CD14-positive monocyte (primary cell): ENCODE measurements around the gene GCNT1. TPM values are rescaled to one million over a fixed set of nuclear protein-coding genes. Genes with fewer than 3 reads are reported as not detected.

Experiments
- DNase-seq, 3 donors: peaks; one replicate each; pipeline ENCODE4 v3.0.0-alpha.2; 2011 to 2022
- H2AFZ ChIP-seq: 2 replicates; pipeline ENCODE4 v1.6.0; 2012; ENCODE audit warnings: mild to moderate bottlenecking, low read depth, low read length, inconsistent platforms; ENCODE audit not compliant: insufficient read depth, poor library complexity, severe bottlenecking
- H3K27ac ChIP-seq, 2 donors: 1 replicate in 1 of 2; 2 replicates in 1 of 2; pipeline ENCODE4 v1.5.1; 2012 to 2013; ENCODE audit warnings: low read length in 2 of 2, control low read depth in 1 of 2, inconsistent platforms in 1 of 2, low read depth in 1 of 2, mild to moderate bottlenecking in 1 of 2
- H3K27me3 ChIP-seq, 2 donors: one replicate each; pipeline versions ENCODE4 v1.6.0 to v1.6.1; 2011 to 2013; ENCODE audit warnings: low read length in 2 of 2; ENCODE audit not compliant: control insufficient read depth in 2 of 2, insufficient read depth in 2 of 2
- H3K36me3 ChIP-seq, 2 donors: replicated peaks in 1 of 2; 1 replicate in 1 of 2; 2 replicates in 1 of 2; pipeline versions ENCODE4 v1.5.1 to v1.6.1; 2012 to 2013; ENCODE audit warnings: low read length in 2 of 2, control low read depth in 1 of 2, inconsistent platforms in 1 of 2, mild to moderate bottlenecking in 1 of 2; ENCODE audit not compliant: insufficient read depth in 2 of 2, control insufficient read depth in 1 of 2
- H3K4me1 ChIP-seq, 2 donors: 1 replicate in 1 of 2; 2 replicates in 1 of 2; pipeline versions ENCODE4 v1.5.1 to v1.6.1; 2012 to 2013; ENCODE audit warnings: low read length in 2 of 2, control low read depth in 1 of 2, inconsistent platforms in 1 of 2, mild to moderate bottlenecking in 1 of 2, moderate library complexity in 1 of 2; ENCODE audit not compliant: insufficient read depth in 2 of 2, control insufficient read depth in 1 of 2
- H3K4me2 ChIP-seq: replicated peaks from 2 replicates; pipeline ENCODE3; 2012; ENCODE audit warnings: low read length, moderate library complexity, mild to moderate bottlenecking; ENCODE audit not compliant: poor library complexity, severe bottlenecking; ENCODE audit errors: extremely low read depth
- H3K4me3 ChIP-seq, 3 experiments: fragments of 200-600 bp in 1 of 3; sonication (generic) in 1 of 3; replicated peaks in 1 of 3; 1 replicate in 2 of 3; 2 replicates in 1 of 3; pipeline ENCODE4 v1.5.1; 2011 to 2013; ENCODE audit warnings: low read length in 3 of 3, mild to moderate bottlenecking in 3 of 3, control low read depth in 2 of 3, low read depth in 2 of 3, inconsistent platforms in 1 of 3, moderate library complexity in 1 of 3
- H3K79me2 ChIP-seq: 2 replicates; pipeline ENCODE4 v1.6.0; 2012; ENCODE audit warnings: mild to moderate bottlenecking, control low read depth, inconsistent platforms, low read length, moderate library complexity; ENCODE audit not compliant: insufficient read depth
- H3K9ac ChIP-seq: 2 replicates; pipeline ENCODE4 v1.6.0; 2017; ENCODE audit warnings: low read length, mild to moderate bottlenecking; ENCODE audit not compliant: insufficient read depth, poor library complexity, severe bottlenecking
- H3K9me3 ChIP-seq, 2 donors: replicated peaks in 1 of 2; 1 replicate in 1 of 2; 2 replicates in 1 of 2; pipeline versions ENCODE4 v1.5.1 to v1.6.1; 2012 to 2013; ENCODE audit warnings: low read length in 2 of 2, control low read depth in 1 of 2; ENCODE audit not compliant: control insufficient read depth in 1 of 2, insufficient read depth in 1 of 2
- H4K20me1 ChIP-seq: 2 replicates; pipeline ENCODE4 v1.6.0; 2012; ENCODE audit warnings: mild to moderate bottlenecking, low read length, control low read depth, moderate library complexity; ENCODE audit not compliant: insufficient read depth
- H3K27ac Mint-ChIP-seq, 7 donors: one replicate each; pipeline ENCODE4 v1.8.0; 2020; ENCODE audit warnings: mild to moderate bottlenecking in 7 of 7, mixed read lengths in 7 of 7, moderate library complexity in 6 of 7, inconsistent platforms in 2 of 7
- H3K27me3 Mint-ChIP-seq, 3 donors: one replicate each; pipeline ENCODE4 v1.8.0; 2021 to 2022; ENCODE audit warnings: low read depth in 3 of 3, mild to moderate bottlenecking in 3 of 3, mixed read lengths in 3 of 3, moderate library complexity in 3 of 3, inconsistent platforms in 1 of 3
- H3K36me3 Mint-ChIP-seq, 2 donors: one replicate each; pipeline ENCODE4 v1.8.0; 2020; ENCODE audit warnings: mixed read lengths in 2 of 2, inconsistent platforms in 1 of 2, mild to moderate bottlenecking in 1 of 2
- H3K4me1 Mint-ChIP-seq: one replicate; pipeline ENCODE4 v1.8.0; 2020; ENCODE audit warnings: mild to moderate bottlenecking, mixed read lengths
- H3K4me3 Mint-ChIP-seq, 2 donors: one replicate each; pipeline ENCODE4 v1.8.0; 2020; ENCODE audit warnings: mild to moderate bottlenecking in 2 of 2, mixed read lengths in 2 of 2, moderate library complexity in 1 of 2
- H3K9me3 Mint-ChIP-seq, 7 donors: one replicate each; pipeline ENCODE4 v1.8.0; 2020 to 2022; ENCODE audit warnings: mixed read lengths in 7 of 7, mild to moderate bottlenecking in 6 of 7, moderate library complexity in 6 of 7, inconsistent platforms in 2 of 7
- WGBS: methylation state at CpG from one replicate; pipeline ENCODE4 v1.1.5; 2013; ENCODE audit warnings: missing lambda C conversion rate; ENCODE audit not compliant: insufficient coverage; 5-methylcytosine and 5-hydroxymethylcytosine counted together
- intact Hi-C, 2 donors: fragments of 100-400 bp; cut with micrococcal nuclease; formaldehyde crosslinking; loops; one replicate each; pipeline versions ENCODE4 v1.15.0 to v1.15.1; 2023
- polyA plus RNA-seq, 3 donors: library from polyadenylated mRNA; depleted of rRNA in 1 of 3; unstranded in 2 of 3; stranded (reverse) in 1 of 3; fragments of 300-500 nt in 2 of 3; fragments of >200 nt in 1 of 3; fragmentation: Illumina TruSeq in 2 of 3; gene quantifications; 1 replicate in 2 of 3; 2 replicates in 1 of 3; pipeline ENCODE4 v1.2.3, GENCODE V29; 2012 to 2021
- TF ChIP-seq, protein P1 (sequence below): fragments of 200-600 bp; IDR thresholded peaks from one replicate; pipeline ENCODE4 v1.8.0; 2022; ENCODE audit warnings: antibody characterized with exemption, mild to moderate bottlenecking

The GCNT1 gene
- polyA plus RNA-seq, 3 donors: 8.4 to 15.4 (median 9.3) TPM

DNA sequence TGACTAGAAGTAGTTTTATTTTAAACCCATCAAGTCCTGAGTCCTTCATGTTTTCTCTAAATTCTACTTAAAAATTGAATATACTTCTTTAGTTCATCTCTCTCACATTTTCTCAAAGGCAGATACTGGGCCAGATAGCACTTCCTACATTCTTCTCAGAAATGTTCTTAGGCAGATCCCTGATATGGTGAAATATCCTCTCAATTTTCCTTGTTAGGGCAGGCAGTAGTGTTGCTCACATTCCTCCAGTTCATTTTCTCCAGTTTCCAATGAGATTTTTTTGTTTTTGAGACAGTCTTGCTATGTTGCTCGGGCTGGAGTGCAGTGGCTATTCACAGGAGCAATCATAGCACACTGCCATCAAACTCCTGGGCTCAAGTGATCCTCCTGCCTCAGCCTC, 5.7 kb downstream of the GCNT1 start:
- no peaks in the 10 kb centered on the region for H3K9me3 Mint-ChIP-seq
- Histone ChIP-seq H3K9me3 (no peaks in the 10 kb centered on the region), H3K4me3 (no peak overlapping the region), H2AFZ (no peak overlapping the region), H4K20me1 (peaks cover 23% of the 10 kb centered on the region), H3K4me1 (peaks cover 13 to 55% of the 10 kb centered on the region in 2 donors), H3K36me3 (no peaks in the 10 kb centered on the region), H3K4me2 (no peak overlapping the region), H3K9ac (no peak overlapping the region), H3K79me2 (peaks cover 100% of the 10 kb centered on the region), H3K27ac (peak overlapping the region in 1 of 2 donors; percentile 12), H3K27me3 (no peaks in the 10 kb centered on the region)
- peaks cover 17 to 47% of the 10 kb centered on the region in 2 donors for H3K36me3 Mint-ChIP-seq
- H3K27me3 Mint-ChIP-seq: peaks cover 0 to 1% (median 0%) of the 10 kb centered on the region in 3 donors
- no peak for DNase-seq
- WGBS: 100% methylated on average over 1 of the region's 1 CpG
- H3K4me3 Mint-ChIP-seq: no peak overlapping the region
- TF ChIP-seq, protein P1, sequence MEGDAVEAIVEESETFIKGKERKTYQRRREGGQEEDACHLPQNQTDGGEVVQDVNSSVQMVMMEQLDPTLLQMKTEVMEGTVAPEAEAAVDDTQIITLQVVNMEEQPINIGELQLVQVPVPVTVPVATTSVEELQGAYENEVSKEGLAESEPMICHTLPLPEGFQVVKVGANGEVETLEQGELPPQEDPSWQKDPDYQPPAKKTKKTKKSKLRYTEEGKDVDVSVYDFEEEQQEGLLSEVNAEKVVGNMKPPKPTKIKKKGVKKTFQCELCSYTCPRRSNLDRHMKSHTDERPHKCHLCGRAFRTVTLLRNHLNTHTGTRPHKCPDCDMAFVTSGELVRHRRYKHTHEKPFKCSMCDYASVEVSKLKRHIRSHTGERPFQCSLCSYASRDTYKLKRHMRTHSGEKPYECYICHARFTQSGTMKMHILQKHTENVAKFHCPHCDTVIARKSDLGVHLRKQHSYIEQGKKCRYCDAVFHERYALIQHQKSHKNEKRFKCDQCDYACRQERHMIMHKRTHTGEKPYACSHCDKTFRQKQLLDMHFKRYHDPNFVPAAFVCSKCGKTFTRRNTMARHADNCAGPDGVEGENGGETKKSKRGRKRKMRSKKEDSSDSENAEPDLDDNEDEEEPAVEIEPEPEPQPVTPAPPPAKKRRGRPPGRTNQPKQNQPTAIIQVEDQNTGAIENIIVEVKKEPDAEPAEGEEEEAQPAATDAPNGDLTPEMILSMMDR: no peak
- intact Hi-C loops: no loop called here
- peaks cover 71% of the 10 kb centered on the region for H3K4me1 Mint-ChIP-seq
- H3K27ac Mint-ChIP-seq: peak overlapping the region in 2 of 7 donors; percentile 1 to 29

DNA sequence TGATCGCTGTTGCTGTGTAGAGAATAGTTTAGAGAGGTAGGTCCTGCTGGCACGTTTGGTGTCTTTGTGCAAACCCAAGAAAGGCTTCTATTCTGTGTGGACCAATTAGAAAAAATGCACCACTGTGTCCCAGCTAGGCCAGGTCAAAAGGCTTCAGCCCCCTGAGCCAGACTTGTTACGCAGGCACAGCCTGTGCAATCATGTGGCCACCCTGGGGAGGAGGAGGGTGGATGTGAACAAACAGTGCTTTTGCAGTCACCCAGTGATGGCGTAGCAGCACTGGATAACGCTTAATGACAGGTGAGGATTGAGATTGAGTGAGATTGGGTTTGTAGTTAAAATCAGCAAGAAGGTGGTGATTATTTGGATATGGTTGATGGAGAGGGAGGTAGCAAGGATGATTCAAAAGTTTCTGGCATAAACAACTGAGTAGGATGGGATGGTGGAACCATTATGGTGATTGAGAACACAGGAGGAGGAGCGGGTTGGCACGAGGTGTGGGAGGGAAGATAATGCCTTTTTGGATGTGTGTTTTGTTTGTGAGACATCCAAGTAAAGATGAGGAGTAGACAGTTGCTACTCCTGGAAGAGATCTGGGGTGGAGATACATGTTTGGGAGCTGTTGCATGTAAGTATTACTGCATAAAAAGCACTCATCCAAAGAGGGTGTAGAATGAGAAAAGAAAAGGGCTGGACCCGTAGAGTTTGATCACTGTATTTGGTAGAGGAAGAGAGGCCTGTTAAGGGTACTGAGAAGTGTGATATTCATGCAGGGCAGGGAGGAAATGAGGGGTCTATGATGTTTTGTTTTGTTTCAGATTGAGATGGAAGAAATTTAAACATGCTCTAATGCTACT, 6.7 kb downstream of the GCNT1 start:
- Histone ChIP-seq H3K27ac (peak overlapping the region in 1 of 2 donors; percentile 57), H3K9me3 (no peaks in the 10 kb centered on the region), H4K20me1 (peaks cover 16% of the 10 kb centered on the region), H2AFZ (no peak overlapping the region), H3K36me3 (no peaks in the 10 kb centered on the region), H3K4me1 (peaks cover 6 to 46% of the 10 kb centered on the region in 2 donors), H3K9ac (no peak overlapping the region), H3K79me2 (peaks cover 100% of the 10 kb centered on the region), H3K4me2 (no peak overlapping the region), H3K4me3 (no peak overlapping the region), H3K27me3 (no peaks in the 10 kb centered on the region)
- Mint-ChIP-seq H3K9me3 (no peaks in the 10 kb centered on the region), H3K27ac (peak overlapping the region in 6 of 7 donors; percentile 0 to 58 (median 19)), H3K27me3 (peaks cover 0 to 1% (median 0%) of the 10 kb centered on the region in 3 donors), H3K36me3 (peaks cover 17 to 47% of the 10 kb centered on the region in 2 donors), H3K4me3 (no peak overlapping the region), H3K4me1 (peaks cover 61% of the 10 kb centered on the region)
- DNase-seq: no peak
- intact Hi-C loops: no loop called here
- TF ChIP-seq, protein P1: no peak
- WGBS: 95% methylated on average over 8 of the region's 8 CpGs
